GM18502 (cell line): Measurements from ENCODE around the gene SLCO6A1.
A peak's percentile ranks its signal among the peaks of the same experiment; 100 is the strongest.
"Not testable (repeated sequence)": the region's sequence is repeated elsewhere in the genome, so short reads cannot be mapped to it uniquely, and the experiment has no call there.

ENCODE experiments used
- ATAC-seq: cut with Tn5 transposase; IDR thresholded peaks from one replicate; pipeline ENCODE4 v1.9.1; 2021; ENCODE audit warnings: mild to moderate bottlenecking; ENCODE audit not compliant: unreplicated experiment, poor library complexity

The SLCO6A1 gene

GRCh38 chr5:102498271-102499034, at the start of gene SLCO6A1:
Gene SLCO6A1, minus strand, starts transcription at chr5:102499001. Its CDS starts 157 bp downstream, at chr5:102498844.
- ATAC-seq = no peak

DNA sequence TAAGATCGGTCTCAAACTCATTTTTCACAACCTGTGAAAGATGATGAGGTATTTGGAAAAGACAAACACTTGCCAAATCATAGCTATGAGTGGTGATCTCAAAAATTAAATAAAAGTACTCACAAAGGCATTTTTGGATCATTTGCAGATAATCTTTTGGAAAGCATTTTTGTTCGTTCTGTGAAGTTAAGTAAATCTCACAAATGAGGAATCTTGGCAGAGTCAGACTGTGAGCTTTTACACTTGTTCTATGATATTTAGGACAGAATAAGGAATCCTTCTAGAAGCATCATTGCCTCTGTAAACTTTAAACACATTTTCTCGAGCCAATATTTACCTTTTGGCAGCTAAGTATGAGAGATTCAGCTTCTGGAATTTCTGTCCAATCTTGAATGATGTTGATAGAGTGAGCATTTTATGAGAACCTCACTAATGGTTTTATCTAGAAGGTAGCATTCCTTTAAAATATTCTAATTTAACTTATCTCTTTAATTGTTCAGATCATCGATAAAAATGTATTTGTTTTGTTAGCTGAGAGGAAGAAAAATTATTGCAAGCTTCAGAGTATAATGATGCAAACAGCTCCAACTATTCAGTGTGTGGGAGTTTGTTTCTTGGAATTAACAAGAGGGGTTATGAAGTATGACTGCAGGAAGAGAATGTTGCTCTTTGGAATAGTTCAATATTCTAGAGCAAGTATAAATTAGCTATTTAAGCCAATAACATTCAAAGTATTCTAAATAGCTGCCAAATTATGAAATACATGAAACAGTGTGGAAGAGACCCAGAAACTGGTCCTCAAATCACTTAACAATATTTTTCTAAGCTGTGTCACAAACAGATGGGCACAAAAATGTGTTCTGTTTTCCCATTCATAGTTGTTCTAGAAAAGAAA, 48.6 kb upstream of the SLCO6A1 start:
- no peak for ATAC-seq

DNA sequence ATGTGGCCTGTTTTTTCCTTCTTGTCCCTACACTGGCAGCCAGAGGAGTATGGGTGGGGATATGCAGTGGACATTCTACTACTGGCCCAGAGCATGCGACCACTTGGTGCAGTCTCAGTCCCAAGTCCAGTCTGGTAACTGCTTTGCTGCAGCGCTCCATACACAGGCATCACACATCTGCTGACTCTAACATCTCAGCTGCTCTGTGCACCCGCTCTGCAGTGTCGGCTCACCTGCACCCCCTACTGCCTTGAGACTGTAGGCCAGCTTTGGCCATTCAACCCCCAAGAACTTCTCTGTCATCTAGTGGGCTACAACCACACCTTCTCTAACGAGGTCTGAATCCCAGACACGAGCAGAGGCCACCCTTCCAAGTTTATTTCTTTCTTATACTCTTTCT, 46.4 kb upstream of the SLCO6A1 start:
- peak; percentile 94 for ATAC-seq

GRCh38 chr5:102542057-102542456, 43.3 kb upstream of the SLCO6A1 start:
- no peak for ATAC-seq

DNA sequence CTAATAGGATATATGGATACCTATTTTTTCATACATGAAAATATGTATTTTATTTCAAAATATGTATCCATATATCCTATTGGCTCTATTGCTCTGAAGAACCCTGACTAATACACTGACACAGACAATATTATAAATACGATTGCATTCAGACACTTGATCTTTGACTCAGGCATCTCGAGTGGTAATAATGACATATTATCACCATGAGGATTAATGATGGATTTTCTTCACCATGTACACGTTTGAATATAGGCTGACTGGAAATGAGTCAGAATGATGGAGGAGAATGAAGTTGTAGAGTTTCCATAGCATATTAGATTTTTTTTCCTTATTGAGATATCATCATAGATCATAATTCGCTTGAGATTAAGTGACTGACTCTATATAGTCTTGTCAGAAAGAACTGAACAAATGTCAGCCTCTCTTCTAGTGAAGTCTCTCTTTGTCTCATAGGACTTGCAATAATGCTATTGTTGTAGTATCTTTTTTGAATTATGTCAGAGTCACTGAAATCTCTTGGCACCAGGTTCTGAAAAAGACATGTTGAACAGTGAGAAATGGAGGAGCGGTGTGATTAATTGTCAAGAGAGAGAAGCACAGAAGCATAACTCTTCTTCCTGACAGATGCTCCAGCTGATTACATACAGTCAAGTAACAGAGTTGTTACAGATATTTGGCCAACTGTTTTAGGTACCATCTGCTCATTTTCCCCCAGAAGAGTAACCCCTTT, 41.4 kb upstream of the SLCO6A1 start:
- no peak for ATAC-seq

- no peak for ATAC-seq
These were observed 40.8 kb upstream of the SLCO6A1 start for GRCh38 chr5:102539562-102539961.

- no peak for ATAC-seq
These were observed 38.2 kb upstream of the SLCO6A1 start for GRCh38 chr5:102537011-102537410.

DNA sequence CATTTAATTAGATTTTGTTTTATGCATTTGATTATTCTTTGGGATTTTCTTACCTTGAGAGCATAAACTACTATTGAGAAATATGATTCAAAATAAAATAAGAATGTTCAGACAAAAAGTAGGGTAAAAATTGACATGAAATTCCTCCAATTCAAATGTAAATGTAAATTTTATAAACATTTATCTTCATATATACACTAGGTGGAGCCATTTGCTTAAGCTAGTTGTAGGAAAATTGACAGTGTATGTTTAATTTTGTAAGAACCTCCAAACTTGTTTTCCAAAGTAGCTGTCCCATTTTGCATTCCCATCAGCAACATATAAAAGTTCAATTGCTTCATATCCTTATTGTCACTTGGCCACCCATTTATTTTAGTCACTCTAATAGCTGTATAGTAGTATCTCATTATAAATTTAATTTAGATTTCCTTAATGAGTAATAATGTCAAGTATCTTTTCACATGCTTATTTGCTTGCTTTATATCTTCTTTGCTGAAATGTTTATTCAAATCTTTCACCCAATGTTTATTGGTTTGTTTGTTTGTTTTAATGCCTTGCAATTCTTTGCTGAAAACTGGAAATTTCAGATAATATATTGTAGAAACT, 37.6 kb upstream of the SLCO6A1 start:
- ATAC-seq = no peak

GRCh38 chr5:102532123-102532522, 33.3 kb upstream of the SLCO6A1 start:
- ATAC-seq = no peak

- ATAC-seq = peak; percentile 83
These were observed 32.7 kb upstream of the SLCO6A1 start for GRCh38 chr5:102531506-102531905.

DNA sequence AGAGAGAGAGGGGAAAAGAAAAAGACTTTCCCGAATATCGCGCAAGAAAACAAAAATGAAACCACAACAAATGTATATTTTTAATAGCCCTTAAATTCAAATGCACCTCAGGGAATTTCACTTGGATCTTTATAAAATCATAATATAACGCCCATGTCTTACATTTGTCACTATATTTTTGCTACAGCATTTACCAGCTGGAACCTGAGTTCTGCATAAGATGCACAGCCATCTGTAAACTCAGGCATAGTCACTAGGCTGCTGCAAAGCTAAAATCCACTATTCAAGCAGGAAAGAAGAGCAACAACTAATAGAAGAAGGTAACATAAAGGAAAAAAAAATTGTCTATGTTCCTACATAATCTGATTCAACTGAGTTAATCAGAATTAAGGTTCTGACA, 30.6 kb upstream of the SLCO6A1 start:
- ATAC-seq = no peak

GRCh38 chr5:102529031-102529430, 30.2 kb upstream of the SLCO6A1 start:
- ATAC-seq = no peak

GRCh38 chr5:102528600-102528999, 29.8 kb upstream of the SLCO6A1 start:
- ATAC-seq = no peak

- no peak for ATAC-seq
These were observed 28.7 kb upstream of the SLCO6A1 start for GRCh38 chr5:102527547-102527946.

DNA sequence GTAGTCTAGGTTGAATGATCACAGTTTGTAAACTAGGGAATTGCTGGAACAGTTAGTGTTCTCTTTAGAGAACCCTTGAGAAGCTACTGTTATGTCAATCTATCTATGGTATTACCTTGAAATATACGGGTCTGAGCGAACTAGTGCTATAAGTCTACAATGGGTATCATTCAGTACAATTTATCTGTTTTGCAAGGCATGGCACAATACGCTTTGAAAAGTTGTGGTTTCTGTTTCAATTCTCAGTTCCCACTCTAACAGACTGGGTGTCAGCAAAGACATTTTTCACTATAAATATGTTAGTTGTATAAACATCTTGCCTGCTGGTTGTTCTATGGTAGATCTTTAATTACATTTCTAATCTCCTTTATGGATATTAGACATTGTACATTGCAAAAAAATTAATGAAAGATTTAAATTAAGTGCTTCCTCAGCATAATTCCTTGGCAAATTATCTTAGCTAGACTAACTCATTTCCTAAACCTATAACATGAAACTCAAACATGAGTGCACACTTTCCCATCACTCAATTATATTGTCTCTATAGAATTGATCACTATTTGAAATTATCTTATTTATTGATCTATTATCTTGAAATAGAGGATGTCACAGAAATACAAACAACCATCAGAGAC, 24.9 kb upstream of the SLCO6A1 start:
- ATAC-seq = peak; percentile 100

DNA sequence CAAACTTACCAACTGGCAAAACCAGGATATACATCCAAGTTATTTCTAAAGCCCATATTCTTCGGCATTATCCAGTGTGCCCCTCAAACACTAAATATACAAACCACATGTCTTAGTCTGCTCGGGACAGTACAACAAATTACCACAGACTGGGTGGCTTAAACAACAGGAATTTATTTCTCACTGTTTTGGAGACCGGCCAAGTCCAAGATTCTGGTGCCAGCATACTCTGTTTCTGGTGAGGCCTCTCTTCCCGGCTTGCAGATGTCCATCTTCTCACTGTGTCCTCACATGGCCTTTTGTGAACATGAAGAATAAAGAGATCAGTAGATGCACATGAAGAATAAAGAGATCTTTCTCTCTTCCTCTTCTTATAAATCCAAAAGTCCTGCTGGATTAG, 12.9 kb upstream of the SLCO6A1 start:
- ATAC-seq = no peak

GRCh38 chr5:102491261-102491914, 7.4 kb downstream of the SLCO6A1 start:
- not testable (repeated sequence) for ATAC-seq

GRCh38 chr5:102483736-102484135, 15.1 kb downstream of the SLCO6A1 start:
- ATAC-seq = no peak

GRCh38 chr5:102481054-102481715, 17.6 kb downstream of the SLCO6A1 start:
- no peak for ATAC-seq
